ENCODE data around the gene PRUNE2.

DNA sequence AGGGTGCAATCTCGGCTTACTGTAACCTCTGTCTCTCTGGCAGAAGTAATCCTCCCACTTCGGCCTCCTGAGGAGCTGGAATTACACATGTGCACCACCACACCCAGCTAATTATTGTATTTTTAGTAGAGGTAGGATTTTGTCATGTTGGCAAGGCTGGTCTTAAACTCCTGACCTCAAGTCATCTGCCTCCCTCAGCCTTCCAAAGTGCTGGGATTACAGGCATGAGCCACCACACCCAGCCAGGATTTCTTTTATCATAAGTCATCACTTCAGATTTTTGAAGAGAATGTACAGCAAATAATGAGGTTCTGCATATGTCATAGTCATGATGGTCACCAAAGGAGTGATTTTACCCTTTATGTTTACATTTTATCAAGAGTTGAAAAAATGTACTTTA, 338.8 kb downstream of the PRUNE2 start:
- TF ChIP-seq, protein P1, sequence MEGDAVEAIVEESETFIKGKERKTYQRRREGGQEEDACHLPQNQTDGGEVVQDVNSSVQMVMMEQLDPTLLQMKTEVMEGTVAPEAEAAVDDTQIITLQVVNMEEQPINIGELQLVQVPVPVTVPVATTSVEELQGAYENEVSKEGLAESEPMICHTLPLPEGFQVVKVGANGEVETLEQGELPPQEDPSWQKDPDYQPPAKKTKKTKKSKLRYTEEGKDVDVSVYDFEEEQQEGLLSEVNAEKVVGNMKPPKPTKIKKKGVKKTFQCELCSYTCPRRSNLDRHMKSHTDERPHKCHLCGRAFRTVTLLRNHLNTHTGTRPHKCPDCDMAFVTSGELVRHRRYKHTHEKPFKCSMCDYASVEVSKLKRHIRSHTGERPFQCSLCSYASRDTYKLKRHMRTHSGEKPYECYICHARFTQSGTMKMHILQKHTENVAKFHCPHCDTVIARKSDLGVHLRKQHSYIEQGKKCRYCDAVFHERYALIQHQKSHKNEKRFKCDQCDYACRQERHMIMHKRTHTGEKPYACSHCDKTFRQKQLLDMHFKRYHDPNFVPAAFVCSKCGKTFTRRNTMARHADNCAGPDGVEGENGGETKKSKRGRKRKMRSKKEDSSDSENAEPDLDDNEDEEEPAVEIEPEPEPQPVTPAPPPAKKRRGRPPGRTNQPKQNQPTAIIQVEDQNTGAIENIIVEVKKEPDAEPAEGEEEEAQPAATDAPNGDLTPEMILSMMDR (IDR thresholded peaks at IDR 0.05; ENCODE audit: insufficient read depth, low read length) = no peak
- TF ChIP-seq POLR2AphosphoS5 (IDR thresholded peaks at IDR 0.05; ENCODE audit: low read depth) (no peak), GABPA (IDR thresholded peaks at IDR 0.05; ENCODE audit: low read depth) (no peak)
- TF ChIP-seq, protein P2, sequence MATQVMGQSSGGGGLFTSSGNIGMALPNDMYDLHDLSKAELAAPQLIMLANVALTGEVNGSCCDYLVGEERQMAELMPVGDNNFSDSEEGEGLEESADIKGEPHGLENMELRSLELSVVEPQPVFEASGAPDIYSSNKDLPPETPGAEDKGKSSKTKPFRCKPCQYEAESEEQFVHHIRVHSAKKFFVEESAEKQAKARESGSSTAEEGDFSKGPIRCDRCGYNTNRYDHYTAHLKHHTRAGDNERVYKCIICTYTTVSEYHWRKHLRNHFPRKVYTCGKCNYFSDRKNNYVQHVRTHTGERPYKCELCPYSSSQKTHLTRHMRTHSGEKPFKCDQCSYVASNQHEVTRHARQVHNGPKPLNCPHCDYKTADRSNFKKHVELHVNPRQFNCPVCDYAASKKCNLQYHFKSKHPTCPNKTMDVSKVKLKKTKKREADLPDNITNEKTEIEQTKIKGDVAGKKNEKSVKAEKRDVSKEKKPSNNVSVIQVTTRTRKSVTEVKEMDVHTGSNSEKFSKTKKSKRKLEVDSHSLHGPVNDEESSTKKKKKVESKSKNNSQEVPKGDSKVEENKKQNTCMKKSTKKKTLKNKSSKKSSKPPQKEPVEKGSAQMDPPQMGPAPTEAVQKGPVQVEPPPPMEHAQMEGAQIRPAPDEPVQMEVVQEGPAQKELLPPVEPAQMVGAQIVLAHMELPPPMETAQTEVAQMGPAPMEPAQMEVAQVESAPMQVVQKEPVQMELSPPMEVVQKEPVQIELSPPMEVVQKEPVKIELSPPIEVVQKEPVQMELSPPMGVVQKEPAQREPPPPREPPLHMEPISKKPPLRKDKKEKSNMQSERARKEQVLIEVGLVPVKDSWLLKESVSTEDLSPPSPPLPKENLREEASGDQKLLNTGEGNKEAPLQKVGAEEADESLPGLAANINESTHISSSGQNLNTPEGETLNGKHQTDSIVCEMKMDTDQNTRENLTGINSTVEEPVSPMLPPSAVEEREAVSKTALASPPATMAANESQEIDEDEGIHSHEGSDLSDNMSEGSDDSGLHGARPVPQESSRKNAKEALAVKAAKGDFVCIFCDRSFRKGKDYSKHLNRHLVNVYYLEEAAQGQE (IDR thresholded peaks at IDR 0.05; ENCODE audit: insufficient replicate concordance, low read depth) = no peak

Data from HL-60 (cell line).